ENCODE data around the gene CELSR2.
"Not testable (repeated sequence)": the region's sequence is repeated elsewhere in the genome, so short reads cannot be mapped to it uniquely, and the experiment has no call there.

The CELSR2 gene

GRCh38 chr1:109248797-109249629 is at the start of gene CELSR2:
Gene CELSR2, plus strand, starts transcription at chr1:109249539. Its CDS starts 541 bp downstream, at chr1:109250080.
- peak; percentile 79 for ATAC-seq

GRCh38 chr1:109199710-109200109 is 49.6 kb upstream of the CELSR2 start:
- ATAC-seq (no peak), DNase-seq (peak; percentile 15)

More at GRCh38 chr1:109248797-109249629, at the start of gene CELSR2:
- peak; percentile 66 for DNase-seq

GRCh38 chr1:109201123-109201703 is 48.1 kb upstream of the CELSR2 start:
- peak; percentile 82 for DNase-seq
- peak; percentile 92 for ATAC-seq

- no peak for DNase-seq
- ATAC-seq: no peak
Measured at GRCh38 chr1:109204484-109204883, 44.9 kb upstream of the CELSR2 start.

- ATAC-seq: no peak
Measured at GRCh38 chr1:109206339-109206738, 43.0 kb upstream of the CELSR2 start.

GRCh38 chr1:109207467-109208103 is 41.8 kb upstream of the CELSR2 start:
- no peak for ATAC-seq
- DNase-seq: no peak

More at GRCh38 chr1:109206339-109206738, 43.0 kb upstream of the CELSR2 start:
- DNase-seq: no peak

- ATAC-seq (no peak), DNase-seq (no peak)
Measured at GRCh38 chr1:109208394-109208793, 40.9 kb upstream of the CELSR2 start.

GRCh38 chr1:109208836-109209463 is 40.4 kb upstream of the CELSR2 start:
- no peak for DNase-seq
- no peak for ATAC-seq

GRCh38 chr1:109210058-109210457 is 39.3 kb upstream of the CELSR2 start:
- DNase-seq (no peak), ATAC-seq (no peak)

- ATAC-seq (no peak), DNase-seq (no peak)
Measured at GRCh38 chr1:109213345-109213823, 36.0 kb upstream of the CELSR2 start.

GRCh38 chr1:109213824-109214693 is 35.3 kb upstream of the CELSR2 start, which contains the start of gene SARS1:
Gene SARS1, plus strand, starts transcription at chr1:109213918. Its CDS starts 75 bp downstream, at chr1:109213993.
- DNase-seq (peak; percentile 91), ATAC-seq (peak; percentile 87)

GRCh38 chr1:109214695-109215623 is 34.4 kb upstream of the CELSR2 start:
- DNase-seq: peak; percentile 44
- peak; percentile 65 for ATAC-seq

GRCh38 chr1:109216662-109217061 is 32.7 kb upstream of the CELSR2 start:
- DNase-seq (no peak), ATAC-seq (no peak)

GRCh38 chr1:109218516-109218915 is 30.8 kb upstream of the CELSR2 start:
- DNase-seq (no peak), ATAC-seq (no peak)

GRCh38 chr1:109221201-109221600 is 28.1 kb upstream of the CELSR2 start:
- DNase-seq, ATAC-seq: not testable (repeated sequence)

GRCh38 chr1:109225308-109225707 is 24.0 kb upstream of the CELSR2 start:
- ATAC-seq: no peak
- DNase-seq: no peak

GRCh38 chr1:109225711-109226445 is 23.5 kb upstream of the CELSR2 start:
- DNase-seq (no peak), ATAC-seq (no peak)

GRCh38 chr1:109228167-109228566 is 21.2 kb upstream of the CELSR2 start:
- DNase-seq: no peak
- ATAC-seq: no peak

- DNase-seq (no peak), ATAC-seq (no peak)
Measured at GRCh38 chr1:109229531-109230127, 19.7 kb upstream of the CELSR2 start.

Data from stimulated activated naive CD8-positive, alpha-beta T cell treated with anti-CD3 and anti-CD28 coated beads, Interleukin-15, Interleukin-2, amounts not matched to agents 100 U/mL and 50 U/mL, for 24 hours (primary cell).